Hypothalamus (tissue), 51 donors: ENCODE data around the gene ZACN.

Experiments used
- DNase-seq, 51 donors: peaks; one replicate each; lab custom pipeline; 2025; lab: John Stamatoyannopoulos, UW

Gene ZACN

DNA sequence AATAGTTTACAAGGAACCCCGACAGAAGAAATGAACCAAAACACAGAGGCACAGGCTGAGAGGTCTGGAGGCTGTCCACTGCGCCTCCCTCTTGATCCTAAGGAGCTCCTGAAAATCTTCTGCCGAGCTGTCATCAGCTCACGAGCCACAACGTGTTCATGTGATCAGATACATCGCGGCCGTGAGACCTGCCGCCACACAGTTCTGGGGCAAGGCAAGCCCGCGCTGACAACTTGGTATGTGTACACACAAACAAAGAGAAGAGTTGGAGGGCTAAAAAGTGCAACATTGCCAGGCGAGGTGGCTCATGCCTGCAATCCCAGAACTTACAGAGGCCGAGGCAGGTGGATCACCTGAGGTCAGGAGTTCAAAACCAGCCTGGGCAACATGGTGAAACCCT is 17.0 kb downstream of the ZACN start:
- no peak for DNase-seq

DNA sequence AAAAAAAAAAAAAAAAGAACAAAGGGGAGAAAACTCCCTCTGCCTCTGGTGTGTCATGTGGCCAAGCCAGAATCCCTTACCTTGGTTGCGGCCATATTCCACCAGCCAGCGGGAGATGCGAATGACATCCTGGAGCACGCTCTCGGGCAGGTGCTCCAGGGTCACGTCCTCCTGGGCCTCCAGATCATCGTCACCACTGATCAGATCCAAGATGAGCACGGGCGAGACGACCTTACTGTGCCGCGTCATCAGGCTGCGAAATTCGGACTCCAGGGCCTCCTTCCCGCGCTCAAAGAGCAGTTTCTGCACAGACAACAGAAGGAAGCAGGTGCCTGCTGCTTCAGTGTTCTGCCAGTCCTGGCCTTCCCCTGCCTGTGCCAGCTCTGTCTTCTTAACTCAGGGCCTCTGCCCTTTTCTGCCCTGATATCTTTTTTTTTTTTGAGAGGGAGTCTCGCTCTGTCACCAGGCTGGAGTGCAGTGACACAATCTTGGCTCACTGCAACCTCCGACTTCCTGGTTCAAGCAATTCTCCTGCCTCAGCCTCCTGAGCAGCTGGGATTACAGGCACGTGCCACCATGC is 18.8 kb downstream of the ZACN start:
- no peak for DNase-seq

DNA sequence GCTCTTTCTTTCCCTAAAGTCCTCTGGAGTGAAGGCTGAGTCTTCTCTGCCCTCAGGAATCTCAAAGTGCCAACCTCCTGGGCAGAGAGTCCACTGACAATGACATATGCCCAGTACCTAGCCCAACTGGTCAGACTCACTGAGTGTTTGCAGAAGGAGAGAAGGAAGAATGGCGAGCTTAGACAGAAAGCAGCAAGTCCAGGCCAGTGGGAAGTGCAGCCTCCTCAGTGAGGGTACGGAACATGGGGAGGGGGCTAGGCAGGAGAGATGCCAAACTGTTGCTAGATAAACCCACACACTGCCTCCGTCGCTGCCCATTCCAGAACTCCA is 23.9 kb downstream of the ZACN start:
- no peak for DNase-seq

DNA sequence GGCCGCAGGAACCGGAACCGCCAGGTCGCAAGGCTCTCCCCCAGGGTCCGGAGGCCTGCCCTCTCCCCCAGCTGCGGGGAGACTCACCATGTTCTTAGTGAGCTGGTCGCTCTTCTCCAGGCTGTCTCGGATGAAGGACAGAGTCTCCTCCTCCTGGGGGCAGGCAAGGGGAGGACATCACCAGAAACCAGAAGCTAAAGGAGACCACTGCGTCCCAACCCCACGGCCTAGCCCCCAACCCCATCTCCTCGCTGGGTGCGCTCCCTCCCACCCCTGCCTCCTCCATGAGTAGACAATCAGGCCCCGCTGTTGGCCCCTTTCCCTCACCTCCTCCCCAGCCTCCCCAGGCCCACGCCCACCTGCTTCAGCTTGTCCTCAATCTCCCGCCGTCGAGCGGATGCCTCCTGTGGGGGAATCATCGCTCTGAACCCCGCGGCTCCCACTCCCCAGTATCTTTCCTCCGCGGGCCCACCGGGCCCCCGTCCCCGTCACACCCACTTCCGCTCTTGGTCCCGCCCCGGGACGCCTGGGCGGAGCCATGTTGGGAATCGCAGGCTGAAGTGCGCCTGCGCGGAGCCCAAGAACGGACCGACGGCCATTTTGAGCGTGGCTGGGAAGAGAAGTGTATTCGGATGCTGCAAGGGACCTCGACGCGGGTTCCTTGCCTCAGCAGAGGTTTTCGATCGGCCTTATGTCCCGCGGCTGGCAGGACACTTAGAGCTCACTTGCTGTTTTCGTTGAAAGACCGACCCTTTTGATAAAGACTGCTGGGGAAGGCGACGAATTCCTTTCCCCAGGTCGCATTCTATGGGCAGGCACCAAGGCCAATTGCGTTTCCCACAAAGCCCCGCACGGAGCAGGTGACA is 24.5 kb downstream of the ZACN start, which contains the start of gene EXOC7:
Gene EXOC7 (minus strand): TSS at position 514 of the 866 bp plus-strand sequence. CDS start 95 bp downstream, at position 419.
- peak; percentile 39 to 95 (median 85) for DNase-seq

DNA sequence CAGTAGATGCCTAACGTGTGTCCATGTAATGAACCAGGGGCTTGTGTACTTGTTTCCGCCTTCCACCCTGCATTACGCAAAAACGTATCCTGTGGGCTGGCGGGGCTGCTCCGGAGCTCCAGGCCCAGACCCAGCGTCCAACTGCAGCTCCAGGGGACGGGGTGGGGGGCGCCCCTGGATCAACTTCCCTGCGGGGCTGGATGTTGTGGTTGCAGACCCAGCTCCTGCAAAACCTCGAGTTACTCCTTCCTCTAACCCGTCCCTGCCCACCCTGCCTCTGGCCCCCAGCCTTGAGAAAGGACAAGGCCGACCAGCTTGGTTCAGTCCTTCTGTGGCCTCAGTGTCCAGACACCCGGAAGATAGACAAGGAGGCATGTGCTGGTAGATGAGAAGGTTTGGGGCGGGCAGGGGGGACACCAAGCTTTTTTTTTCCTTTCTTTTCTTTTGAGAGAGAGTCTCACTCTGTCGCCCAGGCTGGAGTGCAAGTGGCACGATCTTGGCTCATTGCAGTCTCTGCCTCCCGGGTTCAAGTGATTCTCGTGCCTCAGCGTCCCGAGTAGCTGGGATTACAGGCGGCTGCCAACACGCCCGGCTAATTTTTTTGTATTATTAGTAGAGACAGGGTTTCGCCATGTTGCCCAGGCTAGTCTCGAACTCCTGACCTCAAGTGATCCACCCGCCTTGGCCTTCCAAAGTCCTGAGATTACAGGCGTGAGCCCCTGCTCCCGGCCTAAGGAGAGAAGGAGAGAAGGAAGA is 25.3 kb downstream of the ZACN start:
- DNase-seq = peak in 2 of 51 donors; percentile 35 to 51

DNA sequence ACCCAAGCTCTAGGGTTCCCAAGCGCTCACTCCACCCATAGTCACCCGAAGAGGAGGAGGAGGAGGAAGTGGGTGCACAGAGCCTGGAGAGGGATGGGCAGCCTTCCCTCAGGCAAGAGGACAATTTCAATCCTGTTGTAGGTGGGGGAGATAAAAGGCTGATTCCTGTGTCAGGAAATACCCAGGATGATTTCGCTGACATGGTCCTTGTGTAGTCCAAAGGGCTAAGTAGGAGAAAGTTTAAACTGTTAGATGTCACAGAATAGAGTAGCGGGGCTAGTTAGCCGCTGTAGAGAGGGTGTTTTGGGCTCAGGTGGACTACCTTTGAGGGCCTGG is 25.9 kb downstream of the ZACN start:
- no peak for DNase-seq

DNA sequence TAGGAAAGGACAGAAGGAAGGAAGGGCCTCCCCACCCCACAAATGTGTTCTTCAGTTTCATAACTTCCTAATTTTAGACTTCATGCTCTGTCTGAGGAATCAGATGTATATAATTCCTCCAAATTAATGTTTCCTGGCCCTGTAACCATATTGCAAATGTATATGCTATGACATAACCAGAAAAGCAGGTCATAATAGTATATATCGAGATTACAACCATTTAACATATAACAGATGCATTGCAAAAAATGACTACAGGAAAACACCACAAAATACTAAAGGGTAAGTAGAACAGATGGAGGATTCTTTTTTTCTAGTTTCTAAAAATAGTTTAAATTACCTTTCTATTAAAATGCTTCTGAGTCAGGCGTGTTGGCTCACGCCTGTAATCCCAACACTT is 27.7 kb downstream of the ZACN start:
- DNase-seq = no peak

DNA sequence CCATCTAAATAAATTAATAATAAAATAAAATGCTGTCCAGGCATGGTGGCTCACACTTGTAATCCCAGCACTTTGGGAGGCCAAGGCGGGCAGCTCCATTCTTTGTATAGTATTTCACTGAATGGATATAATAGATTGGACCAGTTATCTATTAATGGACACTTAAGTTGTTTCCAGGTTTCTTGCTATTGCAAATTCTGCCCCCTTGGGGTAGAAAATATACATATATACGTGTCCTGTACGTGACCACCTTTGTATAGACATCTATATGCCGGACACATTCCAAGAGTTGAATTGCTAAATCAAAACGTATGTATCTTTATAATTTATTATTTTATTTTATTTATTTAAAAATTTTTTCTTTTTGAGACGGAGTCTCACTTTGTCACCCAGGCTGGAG is 28.5 kb downstream of the ZACN start:
- no peak for DNase-seq

DNA sequence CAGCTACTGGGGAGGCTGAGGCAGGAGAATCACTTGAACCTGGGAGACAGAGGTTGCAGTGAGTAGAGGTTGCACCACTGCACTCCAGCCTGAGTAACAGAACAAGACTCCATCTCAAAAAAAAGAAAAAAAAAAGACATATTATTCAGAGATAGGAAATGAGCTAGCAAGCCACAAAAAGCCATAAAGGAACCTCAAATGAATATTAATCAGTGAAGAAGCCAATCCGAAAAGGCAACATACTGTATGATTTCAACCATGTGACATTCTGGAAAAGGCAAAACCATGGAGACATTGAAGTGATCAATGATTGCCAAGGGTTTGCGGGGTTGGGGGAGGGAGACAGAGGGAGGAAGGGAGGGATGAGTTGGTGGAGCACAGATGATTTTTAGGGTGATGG is 33.0 kb downstream of the ZACN start:
- DNase-seq = no peak

DNA sequence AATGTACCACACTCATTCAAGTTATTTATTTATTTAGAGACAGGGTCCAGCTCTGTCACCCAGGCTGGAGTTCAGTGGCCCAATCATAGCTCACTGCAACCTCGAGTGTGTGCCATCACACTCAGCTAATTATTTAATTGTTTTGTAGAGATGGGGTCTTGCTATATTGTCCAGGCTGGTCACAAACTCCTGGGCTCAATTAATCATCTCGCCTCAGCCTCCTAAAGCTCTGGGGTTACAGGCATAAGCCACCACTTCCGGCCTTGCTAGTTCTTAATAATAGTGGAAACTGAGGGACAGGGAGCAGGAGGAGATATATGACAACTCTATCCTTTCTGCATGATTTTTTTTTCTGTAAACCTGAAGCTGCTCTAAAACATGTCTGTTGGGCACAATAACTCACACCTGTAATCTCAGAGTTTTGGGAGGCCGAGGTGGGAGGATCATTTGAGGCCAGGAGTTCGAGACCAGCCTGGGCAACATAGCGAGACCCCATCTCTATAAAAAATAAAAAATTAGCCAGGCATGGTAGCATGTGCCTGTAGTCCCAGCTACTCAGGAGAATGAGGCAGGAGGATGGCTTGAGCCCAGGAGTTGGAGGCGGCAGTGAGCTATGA is 36.3 kb downstream of the ZACN start:
- no peak for DNase-seq

DNA sequence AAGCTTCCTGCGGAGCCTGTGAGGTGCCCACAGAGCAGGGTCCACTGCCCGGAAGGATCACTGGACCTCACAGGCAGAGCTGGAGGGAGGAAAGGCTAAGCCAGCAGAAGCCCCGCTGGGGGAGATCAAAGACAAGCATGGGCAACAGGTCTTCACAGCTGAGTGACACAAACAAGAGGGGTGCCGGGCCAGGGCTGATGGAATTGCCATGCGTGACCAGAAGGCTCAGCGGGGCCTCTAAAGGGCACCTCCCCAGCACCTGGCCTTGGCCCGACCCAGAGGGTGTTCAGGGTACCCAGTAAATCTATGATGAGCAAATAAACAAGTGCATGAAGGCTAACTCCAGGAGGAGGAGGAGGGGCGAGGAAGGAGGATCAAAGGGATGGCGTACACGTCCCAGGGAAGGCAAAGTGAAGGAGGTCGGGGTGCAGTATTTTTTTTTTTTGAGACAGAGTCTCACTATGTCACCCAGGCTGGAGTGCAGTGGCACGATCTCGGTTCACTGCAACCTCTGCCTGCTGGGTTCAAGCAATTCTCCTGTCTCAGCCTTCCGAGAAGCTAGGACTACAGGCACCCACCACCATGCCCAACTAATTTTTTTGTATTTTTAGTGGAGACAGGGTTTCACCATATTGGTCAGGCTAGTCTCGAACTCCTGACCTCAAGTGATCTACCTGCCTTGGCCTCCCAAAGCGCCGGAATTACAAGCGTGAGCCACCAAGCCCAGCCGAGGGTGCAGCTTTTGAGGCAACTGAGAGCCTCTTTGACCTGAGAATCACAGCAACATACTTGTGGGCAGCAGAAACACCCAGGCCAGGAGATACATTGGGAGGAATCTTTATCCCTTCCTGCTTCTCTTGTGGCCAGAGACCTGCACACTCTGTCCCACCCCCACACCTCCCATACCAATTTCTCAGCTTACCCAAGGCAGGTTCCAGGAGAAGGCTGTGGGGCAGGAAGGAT is 40.7 kb downstream of the ZACN start:
- no peak for DNase-seq

DNA sequence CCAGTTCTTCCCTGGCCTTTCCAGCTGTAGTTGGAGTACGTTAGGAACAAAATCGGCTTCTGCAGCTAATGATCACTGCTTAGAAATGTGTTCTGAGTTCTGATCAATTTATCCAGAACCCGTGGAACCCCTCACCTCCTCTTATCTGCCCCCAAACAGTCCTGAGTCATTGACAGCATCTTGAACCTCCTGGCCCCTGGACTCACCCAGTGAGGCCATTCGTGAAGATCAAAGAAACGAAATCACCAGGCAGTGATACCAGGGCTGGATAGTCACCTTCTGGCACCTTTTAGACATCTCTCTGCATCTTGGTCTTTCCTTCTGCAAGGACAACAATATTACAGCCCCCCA is 41.7 kb downstream of the ZACN start:
- no peak for DNase-seq

DNA sequence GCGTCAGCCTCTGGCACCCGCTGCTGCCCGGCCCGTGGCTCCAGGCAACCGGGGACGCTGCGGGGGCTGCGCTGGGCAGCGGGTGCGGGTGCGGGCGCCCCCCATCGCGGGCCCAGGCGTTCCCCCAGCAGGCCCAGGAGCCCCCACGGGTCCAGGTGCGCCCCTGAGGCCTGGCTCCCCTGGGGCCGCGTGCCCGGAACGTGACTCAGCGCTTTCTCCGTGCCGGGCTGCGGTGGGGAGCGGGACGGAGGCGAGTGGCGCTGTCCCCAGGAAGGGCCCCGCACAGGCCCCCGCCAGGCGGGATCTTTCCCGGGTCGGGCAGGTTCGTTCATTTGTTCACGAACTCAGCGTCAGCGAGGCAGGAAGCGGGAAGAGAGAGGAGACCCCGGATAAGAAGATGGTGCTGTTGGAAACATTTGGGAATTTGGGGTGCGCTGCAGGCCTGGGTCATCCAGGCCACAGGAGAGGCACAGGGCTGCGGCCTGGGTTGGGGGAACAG is 43.0 kb downstream of the ZACN start:
- peak in 5 of 51 donors; percentile 31 to 44 (median 40) for DNase-seq

DNA sequence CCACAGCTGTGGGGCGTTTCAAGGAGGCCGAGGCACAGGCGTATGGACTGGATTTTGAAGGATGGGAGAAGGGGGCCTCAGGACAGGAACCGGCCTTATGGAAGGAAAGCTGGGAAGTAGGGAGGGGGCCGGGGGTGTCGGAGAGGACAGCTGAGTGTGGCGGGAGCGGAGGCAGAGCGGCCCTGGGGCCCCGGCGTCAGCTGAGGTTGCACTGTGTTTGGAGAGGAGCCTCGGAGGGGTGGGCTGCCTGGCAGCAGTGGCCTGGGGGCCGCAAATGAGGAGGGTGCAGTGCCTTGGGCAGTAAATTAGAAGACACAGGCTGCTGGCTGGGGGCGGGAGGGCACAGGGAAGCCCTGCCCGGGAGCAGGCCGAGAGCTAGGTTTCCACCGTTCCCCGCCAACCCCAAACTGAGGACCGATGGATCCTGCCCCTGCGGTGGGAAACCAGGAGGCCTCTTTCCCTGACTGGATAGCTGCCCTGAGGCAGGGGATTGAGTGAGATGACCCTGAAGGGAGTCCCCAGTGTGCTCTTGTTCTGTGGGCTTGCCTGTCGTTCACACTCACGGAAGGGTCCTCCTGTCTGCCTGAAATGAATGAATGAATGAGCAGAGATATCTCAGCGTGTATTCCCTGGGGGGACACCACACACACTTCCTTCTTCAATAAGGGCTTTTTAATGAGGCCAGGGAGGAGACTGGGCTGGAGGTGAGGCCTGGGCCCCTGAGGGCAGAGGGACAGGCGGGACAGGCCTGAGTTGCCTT is 43.6 kb downstream of the ZACN start:
- DNase-seq = no peak

DNA sequence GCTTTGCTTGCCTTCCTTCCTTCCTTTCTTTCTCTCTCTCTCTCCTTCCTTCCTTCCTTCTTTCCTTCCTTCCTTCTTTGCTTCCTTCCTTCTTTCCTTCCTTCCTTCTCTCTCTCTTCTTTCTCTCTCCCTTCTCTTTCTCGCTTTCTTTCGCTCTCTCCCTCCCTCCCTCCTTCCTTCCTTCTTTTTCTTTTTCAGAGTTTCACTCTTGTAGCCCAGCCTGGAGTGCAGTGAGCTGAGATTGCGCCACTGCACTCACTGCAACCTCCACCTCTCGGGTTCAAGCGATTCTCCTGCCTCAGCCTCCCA is 44.2 kb downstream of the ZACN start:
- no peak for DNase-seq

DNA sequence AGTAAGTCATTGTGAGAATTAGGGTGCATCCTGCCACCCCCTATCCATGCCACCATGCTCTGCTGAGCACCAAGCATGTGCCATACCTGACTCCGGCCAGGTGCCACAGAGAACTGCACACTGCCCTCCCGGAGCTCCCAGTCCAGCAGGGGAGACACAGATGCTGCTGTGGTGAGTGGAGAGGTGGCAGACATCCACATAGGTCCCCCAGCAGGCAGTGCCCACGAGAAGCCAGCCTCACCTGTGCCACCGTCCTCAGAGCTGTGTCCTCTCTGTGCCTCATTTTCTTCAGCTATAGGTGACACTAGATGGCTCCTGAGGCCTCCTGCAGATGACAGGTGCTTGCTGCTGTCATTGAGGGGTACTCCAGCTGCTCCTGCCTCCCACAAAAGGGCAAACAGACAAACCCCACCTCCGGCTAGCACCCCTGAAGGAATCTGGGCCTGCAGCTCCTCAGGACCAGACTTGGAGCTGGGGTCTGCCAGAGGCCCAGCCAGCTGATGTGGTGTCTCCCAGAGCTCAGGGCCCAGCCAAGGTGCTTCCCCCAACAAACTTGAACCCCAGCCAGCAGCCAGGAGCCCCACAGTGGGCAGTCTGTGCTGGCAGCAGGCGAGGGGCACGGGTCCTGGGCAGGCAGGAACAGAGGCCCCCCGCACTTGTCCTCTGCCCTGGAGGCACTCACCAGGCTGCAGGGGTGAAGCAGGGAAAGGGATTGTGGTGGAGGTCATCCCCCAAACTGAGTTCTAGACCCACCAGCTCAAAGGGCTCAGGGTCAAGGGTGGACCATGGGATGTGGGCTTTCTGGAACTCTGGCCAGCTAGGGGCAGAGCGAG is 45.0 kb downstream of the ZACN start:
- no peak for DNase-seq

DNA sequence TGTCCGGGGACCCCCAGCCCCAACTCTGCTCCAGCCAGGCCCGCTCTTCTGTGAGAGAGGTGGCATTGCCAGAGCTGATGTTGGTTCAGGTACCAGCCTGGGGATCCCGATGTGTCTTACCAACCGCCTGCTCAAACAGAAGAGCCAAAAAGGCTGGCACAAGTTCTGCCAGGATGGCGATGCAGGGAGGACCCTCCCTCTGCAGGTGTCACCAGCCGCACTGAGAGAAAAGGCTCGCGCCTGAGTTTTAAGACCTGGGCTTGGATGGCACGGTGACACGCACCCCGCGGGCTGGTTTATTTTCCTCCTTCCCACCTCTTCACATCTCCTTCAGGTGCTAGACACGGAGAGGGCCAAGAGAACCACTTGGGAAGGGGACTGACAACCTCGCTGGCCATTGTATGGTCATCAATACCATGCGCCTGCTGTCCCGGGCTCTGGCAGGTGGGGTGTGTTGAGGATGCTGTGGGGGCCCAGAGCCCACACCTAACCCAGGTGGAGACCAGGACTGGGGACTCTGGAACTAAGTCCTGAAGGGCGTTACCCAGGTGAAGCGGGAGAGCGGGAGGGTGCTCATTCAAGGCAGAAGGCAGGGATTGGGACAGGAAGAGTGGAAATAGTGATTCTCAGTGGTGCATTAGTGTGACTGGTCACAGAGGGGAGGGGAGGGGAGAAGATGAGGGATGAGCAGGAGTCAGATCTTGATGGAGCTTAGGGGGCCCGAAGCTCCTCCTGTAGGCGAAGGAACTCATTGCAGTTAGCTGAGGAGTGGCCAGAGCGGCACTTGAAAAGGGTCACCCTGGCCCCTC is 45.8 kb downstream of the ZACN start:
- no peak for DNase-seq

DNA sequence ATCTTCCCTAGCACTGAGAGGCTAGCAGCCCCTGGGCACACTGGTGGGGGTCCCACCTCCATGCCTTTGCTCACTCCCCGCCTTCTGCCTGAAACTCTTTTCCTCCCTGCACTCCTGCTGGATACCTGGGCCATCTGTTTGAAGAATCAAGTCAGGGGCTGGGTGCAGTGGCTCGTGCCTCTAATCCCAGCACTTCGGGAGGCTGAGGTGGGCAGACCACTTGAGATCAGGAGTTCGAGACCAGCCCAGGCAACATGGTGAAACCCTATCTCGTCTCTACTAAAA is 46.4 kb downstream of the ZACN start:
- DNase-seq = no peak
